ENCODE data around the gene TTC7B.

- no peak for TF ChIP-seq CTCF (IDR thresholded peaks at IDR 0.05)
- TF ChIP-seq POLR2A (IDR thresholded peaks at IDR 0.05) = no peak
- no peak for TF ChIP-seq POLR2AphosphoS5 (IDR thresholded peaks at IDR 0.05)
- no peak for TF ChIP-seq EP300 (IDR thresholded peaks at IDR 0.05)
These were observed 35.7 kb downstream of the TTC7B start for GRCh38 chr14:90780519-90780918.
